Measurements from ENCODE around the gene AVPR1B.

The AVPR1B gene

DNA sequence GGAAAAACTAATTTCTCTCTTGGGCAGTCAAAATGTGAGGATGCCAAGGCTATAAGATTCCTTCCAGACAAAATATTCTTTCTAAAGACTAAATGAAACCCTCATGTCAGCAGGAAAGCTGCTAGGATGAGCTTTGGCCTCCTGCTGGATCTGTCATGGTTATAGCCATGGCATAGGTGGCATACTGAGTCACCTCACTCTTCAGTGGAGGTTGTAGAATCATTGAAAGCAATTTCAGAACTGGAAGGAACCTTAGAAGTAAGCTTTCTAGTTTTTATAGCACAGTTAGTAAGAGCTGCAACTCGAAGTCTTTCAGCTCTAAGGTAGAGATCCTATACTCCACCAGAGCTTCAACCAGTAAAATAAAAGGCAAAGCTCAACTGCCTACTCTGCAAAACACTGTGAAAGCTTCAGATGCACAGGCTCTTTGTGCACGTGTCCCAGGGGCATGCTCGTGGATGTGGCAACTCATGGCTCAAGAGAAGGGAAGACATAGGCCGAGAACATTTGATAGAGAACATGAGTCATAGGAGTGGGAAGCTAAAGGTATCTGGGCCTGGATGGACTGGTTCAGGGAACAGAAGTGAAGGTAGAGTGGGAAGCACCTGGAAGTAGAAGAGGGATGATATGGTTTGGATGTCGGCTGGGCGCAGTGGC is 5.8 kb downstream of the AVPR1B start:
- no peak for FAIRE-seq

DNA sequence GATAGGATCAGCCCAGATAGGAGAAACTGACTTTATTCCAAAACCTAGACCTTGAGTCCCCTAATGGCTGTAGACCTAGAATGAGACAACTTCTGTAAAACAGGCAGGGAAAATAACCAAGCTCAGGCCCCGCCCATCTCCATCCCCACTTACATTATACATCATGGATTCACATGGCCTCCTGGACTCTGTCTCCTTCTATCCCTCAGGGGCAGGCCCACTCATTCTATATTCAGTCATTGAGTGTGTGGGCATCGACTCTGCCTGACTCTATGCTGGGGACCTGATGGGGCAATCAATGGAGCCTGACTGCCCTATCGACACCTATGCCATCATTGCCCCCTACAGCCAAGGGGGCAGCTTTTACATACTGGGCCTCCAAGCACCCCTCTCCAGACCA is 6.4 kb downstream of the AVPR1B start:
- no peak for FAIRE-seq

DNA sequence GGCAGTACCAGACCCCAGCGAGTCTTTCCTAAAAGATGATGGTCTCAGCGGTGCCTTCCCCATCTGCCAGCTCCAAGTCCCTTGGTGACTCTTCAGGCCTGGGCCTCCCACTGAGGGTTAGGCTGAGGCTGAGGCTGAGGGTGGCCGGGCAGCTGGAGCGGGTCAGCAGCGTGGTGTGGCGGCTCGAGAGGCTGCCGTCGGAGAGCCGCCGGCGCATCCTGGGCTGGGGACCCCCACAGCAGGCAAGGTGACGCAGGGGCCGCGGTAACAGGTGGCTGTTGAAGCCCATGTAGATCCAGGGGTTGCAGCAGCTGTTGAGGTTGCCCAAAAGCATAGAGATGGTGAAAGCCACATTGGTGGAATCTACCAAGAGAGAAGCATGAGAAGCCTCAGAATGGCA is 7.0 kb downstream of the AVPR1B start:
- FAIRE-seq: no peak

DNA sequence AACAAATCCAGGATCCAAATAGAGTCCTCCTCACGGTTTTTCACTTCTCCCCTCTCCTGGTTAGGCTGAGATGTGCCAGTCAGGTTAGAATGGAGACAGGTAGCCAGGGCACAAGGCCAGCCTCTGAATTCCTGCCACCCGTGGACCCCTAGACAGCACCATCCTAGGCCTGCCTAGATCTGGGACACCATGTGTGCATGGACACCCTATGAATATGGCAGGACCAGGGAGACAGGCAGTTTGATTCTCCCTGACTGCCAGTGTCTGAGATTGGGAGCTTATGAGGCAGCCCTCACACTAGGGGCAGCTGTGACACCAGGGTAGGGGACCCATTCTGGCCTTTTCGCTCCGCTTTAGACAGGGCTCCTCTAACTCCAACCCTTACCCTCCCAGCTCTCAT is 7.5 kb downstream of the AVPR1B start:
- FAIRE-seq: no peak

DNA sequence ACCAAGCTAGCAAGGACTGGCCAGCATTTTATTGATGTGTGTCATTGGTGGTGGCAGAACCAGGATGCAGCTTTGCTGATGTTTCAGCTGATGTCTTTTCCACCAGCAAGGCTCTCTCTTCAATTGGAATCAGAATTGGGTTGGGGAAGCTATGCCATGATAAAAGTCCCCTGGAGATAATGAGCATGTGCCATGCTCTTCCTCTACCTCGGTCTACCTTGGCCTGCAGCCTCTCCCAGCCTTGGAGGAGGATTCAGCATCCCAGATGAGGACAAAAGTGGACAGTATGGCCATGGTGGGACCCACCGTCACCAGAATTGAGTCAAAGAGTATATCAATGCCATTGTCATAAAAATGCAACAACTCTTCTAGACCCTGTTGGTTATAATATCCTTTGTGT is 8.6 kb downstream of the AVPR1B start:
- FAIRE-seq: no peak

DNA sequence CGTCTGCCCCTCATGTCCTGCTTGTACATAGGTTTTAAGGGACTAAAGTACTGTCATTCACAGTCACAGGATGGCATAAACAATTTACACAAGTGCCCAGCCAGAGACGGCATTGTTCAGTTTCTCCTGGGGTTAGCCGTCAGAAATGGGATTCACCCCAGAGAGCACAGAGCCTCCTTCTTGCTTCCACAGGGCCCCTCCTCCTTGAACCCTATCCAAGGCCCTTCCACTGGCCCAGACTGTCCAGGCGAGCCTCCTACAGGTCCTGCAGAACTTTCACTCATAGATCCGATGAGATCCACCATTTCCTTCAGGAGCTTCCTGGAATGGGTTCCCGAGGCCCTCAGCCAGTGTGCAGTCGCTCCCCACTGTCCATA is 10.0 kb downstream of the AVPR1B start:
- FAIRE-seq: no peak

DNA sequence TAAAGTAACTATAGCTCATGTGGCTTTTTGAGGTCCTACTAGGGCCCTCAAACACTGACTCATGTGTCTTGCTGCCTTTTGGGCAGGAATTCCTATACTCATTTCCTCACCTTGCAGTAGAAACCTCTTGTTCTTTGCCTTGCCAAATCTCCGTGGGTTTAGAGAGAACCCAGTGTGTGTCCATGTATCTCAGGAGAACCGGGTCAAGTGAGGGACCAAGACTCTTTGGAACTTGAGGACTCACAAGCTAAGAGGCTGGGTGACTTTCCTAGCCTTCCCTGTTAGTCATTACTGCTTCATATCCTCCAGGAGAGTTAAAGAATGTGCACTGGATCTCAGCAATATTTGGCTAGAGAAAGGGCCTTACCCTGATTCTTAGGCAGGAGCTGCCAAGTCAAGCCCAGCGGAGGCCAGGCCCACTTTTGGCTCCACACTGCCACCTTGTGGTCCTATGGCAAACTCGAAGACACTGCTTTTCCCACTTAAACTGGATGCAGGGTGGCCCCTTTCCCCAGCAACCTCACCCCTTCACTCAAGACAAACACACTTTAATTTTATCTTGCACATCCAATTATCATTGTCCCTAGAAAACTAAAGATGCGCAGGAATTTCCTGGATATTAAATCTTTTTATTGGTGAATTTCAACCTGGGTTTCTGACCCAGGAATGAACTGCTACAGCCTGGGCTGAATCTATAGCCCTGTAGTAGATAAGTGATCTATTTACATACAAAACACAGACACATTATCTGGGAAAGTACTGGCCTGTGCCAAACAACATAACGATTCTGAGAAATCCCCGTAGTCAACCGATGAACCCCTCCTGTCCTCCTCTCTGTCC is 10.6 kb downstream of the AVPR1B start:
- FAIRE-seq: no peak

DNA sequence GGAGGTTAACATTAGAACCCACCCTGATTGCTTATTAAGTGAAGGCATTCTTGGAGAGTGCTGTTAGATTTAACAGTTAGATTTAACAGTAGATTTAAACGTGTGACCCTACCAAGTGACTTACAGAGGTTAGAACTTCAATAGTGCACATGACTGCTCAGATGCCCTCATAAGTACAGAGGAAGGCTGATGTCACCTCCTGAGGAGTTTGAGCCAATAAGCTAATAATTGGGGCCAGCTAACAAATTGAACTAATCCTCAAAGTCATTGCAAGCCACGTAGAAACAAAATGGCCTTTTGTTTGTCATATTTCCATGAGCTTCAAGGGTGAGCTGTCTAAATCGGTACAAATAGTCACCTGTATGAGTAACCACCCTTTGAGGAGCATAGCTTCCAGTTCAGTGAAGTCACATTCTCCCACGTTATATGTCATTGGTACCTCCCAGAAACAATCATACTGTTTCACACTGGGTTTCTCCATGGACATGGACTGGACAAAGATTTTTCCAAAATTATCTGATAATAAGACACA is 11.7 kb downstream of the AVPR1B start:
- FAIRE-seq: no peak

DNA sequence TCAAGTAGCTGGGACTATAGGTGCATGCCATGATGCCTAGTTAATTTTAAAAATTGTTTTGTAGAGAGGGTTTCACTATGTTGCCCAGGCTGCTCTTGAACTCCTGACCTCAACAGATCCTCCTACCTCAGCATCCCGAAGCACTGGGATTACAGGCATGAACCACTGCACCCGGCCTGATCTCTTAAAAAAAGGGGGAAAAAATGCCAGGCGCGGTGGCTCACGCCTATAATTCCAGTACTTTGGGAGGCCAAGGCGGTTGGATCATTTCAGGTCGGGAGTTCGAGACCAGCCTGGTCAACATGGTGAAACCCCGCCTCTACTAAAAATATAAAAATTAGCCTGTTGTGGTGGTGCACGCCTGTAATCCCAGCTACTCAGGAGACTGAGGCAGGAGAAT is 13.2 kb downstream of the AVPR1B start:
- FAIRE-seq: no peak

DNA sequence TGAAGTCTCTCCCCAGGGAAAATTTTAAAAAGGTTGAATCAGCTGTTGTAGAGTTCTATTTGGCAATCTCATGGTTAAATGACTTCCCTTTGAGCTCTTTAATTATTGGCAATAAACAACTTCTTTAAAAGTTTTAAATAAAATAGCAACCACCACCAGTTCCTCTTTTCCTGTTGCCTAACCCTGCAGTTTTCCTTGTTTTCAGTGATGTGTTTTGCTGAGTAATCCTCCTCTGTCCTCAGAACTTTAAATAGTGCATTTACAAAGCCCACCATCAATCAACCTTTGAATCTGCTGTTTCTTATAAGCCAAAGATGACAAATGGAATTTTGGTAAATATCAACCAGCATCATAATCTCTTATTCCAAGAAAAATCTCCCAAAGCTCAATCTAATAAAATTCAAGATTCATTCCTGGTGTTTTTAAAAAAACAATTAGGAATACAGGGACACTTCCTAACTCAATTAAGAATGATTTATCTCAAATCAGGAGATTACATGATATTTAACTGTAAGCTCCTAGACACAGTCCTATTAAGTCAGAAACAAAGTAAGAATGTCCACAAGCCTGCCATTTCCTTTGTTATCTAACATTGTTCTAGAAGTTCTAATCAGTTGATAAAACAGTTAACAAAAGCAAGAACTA is 14.8 kb downstream of the AVPR1B start:
- no peak for FAIRE-seq

DNA sequence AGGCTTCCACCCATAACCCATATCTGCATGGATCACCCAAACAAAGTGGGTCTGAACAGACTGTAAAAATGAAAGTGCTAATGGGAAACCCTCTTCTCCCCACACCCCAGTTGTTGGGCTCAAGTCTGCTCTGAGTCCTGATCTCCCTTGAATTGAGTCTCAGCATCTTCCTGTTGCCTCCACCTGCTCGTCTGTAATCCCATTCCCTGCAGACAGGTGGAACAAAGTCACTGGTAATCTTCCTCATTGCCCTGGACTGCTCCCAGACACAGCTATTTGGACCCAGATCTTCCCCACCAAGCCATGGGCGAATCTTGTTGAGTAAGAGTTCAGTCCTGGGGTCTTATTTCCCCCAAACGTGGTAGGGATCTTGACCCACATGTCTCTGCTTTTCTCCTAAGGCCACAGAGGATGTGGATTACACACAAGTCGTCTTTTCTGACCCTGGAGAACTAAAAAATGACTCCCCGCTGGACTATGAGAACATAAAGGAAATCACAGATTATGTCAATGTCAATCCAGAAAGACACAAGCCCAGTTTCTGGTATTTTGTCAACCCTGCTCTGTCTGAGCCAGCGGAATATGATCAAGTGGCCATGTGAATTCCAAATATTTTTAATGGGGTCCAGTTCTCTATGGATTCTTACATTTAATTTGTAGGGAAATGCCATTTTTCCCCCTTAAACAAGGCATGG is 15.7 kb downstream of the AVPR1B start:
- no peak for FAIRE-seq

DNA sequence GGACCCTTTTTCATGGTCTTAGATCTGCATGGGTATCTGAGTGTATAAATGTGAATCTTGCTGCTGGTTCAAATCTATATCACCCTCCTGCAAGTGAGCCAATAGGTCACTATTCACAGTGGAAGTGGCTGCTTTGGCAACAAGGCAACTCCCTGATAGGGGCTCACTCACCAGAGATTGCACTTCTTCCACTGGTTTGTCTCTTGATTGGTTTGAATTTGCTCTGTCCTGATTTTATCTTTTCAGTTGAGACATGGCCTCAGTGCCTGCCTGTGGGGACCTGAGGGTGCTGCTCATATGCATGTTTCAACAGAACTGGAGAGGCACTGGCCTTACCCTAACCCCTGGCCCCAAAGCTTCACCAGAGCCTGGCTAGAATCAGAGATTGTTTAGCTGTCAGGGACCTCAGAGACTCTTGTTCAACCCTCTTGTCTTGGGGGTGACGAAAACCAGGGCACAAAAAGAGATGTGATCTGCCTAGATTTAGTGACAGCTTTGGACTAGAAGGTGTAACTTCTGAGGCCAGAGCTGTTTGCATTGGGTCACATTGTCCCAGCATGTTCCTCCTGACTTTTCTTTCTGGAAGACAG is 16.9 kb downstream of the AVPR1B start:
- no peak for FAIRE-seq

DNA sequence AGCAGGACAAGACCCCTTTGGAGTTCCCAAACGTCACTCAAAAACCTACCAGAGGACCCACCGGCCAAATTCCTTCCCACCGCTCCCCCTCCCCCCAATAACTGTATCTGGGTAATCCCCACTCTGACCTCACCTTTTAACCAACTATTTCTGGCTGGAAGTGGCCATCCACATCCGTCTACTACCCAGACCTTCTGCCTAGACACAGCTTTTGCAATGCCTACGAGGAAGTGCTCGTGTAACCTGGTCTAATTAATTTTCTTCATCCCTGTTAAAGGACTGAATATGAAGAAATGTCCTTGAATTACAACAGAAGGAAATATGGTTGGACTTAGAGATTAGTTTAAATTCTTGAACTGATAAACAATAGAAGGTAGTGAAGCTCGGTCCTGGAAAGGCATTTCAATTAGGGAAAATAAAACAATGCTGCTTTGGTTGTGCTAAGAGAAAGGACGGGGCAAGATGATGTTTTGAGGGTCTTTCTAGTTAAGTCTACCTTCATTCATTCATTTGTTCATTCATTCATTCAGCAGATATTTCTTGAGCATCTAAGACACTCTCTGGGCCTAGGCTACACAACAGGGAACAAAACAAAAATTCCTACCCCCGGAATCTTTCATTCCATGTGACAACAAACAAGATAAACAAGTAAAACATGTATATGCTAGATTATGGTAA is 18.8 kb downstream of the AVPR1B start:
- FAIRE-seq: no peak

DNA sequence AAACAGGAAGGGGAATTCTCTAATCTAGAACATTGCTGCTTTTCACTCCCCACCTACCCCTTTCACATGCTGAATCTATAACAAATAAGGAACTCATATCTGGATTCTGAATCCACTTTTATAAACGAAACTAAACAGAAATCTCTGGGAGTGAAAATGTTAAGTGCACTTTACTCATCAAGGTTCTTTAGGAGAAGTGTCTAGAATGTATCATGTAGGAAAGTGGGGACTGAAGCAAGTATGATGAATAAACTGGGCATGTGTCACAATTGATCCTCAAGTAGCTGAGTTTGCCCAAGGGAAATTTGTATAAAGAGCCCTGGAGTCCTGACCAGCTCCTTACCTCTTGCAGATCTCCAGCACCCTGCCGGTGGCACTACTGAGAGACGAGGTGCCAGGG is 19.8 kb downstream of the AVPR1B start:
- no peak for FAIRE-seq

DNA sequence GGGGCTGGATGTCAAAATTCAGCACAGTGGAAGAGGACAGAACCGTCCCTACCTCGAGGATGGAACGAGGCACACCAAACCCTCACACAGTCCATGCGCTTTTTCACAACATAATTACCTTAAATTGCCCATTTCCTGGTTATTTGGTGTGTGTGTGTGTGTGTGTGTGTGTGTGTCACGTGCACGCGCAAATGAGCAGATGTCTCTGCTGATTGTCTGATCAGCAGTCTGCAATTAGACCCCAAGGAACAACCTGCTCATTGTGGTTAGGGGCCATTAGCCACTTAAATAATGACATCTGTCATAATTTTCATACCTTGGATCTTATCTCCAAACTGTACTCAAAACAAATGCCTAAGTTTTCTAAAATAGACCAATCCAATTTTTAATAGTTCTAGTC is 23.2 kb downstream of the AVPR1B start:
- no peak for FAIRE-seq

DNA sequence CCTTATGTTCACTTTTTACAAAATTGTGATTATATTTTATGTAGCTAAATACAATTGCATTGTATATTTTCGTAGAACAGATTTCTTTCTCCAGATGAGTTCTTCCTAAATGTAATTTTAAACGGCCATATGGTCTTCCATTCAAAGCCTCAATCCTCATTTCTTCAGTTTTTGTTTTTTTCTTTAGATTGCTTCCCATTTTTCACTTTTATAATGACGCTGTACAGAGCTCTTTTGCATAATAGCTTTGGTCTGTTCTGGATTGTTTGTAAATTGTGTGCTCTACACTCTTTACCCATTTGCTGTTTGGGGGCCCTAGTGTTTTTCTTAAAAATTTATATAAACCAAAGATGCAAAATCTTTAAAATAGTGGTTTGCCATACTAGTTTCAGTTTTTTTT is 27.8 kb downstream of the AVPR1B start:
- no peak for FAIRE-seq

DNA sequence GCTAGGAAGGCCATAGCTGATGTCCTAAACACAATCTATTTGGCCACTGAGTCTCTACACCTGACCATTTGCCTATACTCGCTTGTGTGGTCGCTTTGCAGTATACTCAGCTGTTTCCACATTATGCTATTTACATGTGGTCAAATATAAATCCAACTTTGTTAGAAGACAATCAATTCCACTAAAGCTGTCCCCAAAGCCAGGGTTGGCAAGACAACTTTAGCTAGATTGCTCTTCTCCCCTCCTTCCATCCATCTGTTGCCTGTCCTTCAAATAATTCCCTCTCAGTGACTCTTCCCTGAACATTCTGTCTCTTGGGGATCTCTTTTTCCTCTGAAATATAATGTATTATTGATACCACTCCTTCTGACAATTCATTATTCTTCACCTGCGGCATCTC is 30.1 kb downstream of the AVPR1B start:
- FAIRE-seq: no peak

DNA sequence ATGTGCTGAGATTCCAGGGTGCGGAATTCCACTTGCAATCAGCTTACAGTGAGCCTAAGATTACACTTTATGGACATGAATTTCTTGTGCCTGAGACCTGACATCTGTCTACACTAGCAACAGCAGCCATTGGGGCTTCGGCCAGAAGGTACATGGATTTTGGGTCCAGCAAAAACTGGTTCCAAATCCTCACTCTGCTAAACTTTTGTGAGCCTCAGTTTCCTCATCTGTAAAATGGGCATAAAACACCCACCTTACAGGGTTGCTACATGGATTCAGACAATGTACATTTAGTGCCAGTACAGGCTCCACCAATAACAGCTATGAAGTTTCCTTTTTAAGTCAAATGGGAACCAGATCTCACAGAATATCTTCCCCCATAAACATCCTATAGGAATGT is 33.4 kb downstream of the AVPR1B start:
- no peak for FAIRE-seq

DNA sequence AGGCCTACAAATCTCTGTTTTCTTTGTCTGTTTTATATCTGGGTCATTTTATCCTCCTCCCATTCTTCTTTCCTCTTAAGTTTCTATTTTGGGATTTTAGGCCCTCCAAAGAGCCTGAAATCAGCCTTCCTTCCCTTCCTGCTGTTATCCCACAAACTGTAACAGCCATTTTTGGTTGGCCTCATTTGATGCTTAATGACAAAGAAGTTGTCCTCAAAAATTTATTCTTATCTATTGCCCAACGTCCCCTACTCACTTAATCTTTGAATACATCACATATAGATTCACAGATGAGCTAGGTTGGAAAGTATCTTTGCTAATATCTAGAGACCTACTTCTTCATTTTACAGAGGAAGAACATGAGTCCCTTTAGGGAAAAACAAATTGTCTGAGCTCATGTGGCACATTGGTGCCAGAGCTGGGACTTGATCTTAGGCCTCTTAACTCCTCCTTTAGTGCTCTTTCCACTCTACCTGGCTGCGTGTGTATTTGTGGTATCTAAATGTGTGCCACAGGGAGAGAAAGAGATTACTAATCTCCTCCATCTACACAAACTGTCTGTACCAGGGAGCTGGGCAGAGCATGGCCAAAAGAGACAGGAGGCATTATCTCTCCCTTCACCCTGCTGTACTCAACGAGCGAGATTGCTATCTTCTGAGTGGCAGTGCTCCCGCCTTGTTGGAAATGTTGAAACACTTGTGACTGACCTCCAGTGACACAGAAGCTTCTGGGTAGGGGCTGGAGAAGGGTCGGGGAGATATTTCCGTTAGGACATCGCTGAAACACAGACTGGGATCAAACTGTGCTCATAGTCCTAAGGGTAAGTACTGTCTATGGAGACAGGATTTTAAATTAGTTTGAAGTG is 34.1 kb downstream of the AVPR1B start:
- no peak for FAIRE-seq

DNA sequence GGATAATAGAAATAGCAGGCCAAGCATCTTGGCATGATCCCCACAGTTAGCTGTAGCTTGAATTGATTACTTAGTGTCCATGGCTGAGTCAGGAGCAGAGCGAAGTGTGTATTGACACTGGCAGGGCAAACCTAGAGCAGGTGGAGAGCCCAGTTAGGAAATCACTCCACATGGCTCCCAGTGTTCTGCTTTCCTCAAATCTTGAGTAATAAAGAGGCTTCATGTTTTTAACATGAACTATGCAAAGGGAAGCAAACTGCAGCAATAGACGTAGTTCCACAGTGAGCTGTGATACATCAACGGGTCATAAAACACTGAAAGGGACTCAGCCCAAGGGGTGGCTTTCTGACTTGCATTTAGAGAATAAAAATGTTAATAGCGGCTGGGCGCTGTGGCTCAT is 35.3 kb downstream of the AVPR1B start:
- FAIRE-seq: no peak
